CD1c-positive myeloid dendritic cell (primary cell): Measurements from ENCODE around the gene FN1.
"Not testable (repeated sequence)": the region's sequence is repeated elsewhere in the genome, so short reads cannot be mapped to it uniquely, and the experiment has no call there.

ENCODE experiments used
- DNase-seq: peaks from one replicate; pipeline ENCODE4 v3.0.0-alpha.2; 2016; ENCODE audit errors: extremely low spot score

The FN1 gene

DNA sequence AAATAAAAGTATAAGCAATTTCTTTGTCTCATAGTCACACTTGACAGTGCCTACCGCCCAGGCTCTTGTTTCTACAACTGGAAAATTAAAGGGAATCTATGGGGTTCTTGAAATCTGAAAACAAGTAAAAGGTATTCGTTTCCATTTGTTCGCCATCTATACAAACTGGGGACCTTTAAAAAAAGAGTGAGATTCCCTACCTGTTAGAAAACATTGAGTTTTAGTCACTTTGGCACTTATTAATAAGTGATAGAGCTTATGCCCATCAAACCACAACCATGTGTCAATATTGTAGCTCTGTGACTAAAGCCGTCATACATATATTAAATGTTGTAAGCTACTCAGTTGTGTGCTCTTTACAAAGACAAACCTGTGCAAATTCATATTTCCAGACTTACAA is 13.2 kb downstream of the FN1 start:
- no peak for DNase-seq

DNA sequence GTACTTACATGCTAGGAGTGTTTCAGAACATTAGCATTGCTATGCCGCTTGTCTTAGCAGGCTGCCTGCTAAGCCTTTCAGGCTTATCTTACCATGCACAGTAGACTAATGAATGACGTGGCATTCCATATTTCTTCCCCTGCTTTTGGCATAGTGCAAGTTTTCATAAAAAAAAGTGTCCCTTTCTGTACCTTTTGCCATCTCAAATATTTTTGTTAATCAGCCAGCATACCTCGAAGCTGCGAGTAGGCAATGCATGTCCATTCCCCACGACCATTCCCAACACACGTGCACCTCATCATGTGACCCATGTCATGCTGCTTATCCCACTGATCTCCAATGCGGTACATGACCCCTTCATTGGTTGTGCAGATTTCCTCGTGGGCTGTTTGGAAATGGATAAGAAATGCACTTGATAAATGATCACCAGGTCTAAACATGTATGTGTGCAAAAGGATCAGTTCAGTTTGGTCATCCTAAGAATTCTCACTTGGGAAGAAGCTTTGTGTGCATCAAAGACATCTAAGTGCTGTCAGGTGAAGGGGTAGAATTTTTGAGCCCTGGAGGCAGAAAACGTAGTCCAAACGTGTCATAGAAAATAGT is 13.9 kb downstream of the FN1 start:
- DNase-seq, result no peak

- DNase-seq, result no peak
Observed at GRCh38 chr2:215420471-215420935, 15.4 kb downstream of the FN1 start.

GRCh38 chr2:215419769-215420470 is 15.9 kb downstream of the FN1 start:
- DNase-seq, result no peak

DNA sequence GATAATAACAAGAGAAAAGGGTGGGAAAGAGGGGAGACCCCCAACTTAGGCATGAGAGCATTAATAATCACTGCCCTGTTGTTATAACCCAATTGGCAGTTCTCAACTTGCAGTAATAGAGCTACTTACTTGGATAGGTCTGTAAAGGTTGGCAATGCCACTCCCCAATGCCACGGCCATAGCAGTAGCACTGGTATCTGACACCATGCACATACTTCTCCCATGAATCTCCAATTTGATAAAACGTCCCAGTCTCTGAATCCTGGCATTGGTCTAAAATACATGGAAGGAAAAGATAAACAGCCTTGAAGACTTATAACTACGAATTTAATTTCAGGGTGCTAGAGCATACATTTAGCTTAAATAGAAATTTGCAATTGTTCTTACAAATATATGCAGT is 16.8 kb downstream of the FN1 start:
- no peak for DNase-seq

DNA sequence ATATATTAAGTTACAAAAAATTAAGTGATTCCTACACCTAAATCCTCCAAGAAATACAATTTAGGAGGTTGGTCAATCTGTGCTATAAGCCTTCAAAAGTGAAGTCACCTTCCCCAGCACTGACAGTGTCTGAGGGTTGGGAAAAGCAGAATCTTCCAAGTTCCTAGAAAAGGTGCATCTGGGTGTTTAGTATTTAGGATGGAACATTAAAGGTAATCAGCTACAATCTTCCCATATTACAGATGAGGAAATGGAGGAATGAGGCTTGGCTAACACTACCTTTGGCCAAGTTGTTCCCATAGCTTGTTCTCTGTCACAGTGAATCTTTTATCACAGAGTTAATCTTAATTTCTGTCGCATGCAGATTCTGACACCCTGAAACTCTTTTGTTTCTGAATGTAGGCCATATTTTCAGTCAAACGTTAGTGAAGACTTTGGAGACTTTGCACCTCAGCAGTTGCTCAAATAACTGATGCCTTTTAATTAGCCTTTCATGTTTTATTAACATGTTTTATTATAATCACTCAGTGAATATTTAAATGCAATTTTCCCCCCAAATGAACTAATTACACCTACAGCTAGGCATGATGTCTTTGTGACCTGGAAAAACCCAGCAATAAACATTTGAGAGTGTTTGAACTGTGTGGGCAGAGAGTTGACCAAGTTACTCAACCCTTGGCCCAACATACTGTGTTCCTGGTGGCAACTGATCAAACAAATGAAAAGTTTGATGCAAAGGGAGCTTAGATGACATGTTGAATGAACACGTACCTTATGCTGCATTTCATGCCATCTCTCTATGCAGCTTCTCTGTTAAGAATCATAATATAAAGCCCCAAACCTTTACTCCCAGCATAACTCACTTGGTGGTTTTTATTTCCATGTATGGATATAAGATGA is 17.6 kb downstream of the FN1 start:
- no peak for DNase-seq

DNA sequence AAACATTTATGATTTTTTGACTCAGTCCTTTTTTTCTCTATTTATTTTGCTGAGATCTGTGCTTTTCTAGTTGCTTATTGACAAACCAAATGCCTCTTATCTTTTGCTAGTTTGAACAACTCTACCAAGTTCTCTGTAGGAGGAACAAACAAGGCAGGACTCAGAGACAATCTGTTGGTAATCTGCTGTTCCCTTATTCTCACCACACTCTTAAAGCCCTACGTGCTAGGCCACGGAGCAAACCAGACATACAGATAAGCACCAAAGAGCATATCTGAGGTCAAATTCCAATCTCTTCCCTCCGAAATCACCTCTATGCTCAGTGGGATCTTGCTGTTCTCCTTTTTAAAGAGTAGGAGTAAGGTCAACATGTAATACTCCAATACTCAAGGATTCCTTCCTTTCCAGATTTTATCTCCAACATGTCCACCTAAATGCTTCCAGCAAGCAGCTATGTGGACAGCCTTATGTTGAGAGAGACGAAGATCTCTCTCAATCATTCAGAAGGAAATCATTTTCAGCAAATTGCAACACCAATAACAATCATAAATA is 18.4 kb downstream of the FN1 start:
- no peak for DNase-seq

GRCh38 chr2:215416656-215417055 is 19.2 kb downstream of the FN1 start:
- no peak for DNase-seq

DNA sequence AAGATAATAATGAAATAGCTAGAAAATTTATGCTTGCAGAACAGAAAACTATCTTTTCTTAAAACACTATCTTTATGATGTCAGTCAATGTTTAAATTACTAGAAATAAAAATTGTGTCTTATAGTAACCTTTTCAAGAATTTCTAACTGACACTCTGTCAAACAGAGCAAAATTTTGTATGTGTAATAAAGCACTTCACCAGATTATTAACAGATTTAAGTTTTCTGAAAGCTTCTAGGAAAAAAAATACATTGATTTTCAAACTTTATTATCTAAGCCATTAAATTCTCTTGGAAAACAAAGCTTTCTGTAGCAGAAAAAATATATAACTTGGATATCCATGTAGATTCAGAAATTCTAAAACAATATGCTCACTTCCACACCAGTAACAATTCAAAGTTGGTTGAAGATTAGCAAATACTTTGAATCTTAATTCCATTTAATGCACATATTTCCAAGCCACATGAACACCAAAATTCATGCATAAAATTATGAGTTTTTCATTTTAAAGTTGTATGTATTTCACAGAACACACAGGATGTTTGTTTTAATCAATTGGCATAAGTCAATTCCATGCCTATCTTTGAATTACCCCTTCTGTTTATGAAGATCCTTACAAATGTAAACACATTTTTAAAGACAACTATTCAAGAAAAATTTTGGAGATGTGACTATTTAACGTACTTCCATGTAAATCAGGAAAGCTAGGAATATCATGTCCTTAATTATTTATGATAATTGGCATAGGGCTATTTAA is 19.9 kb downstream of the FN1 start:
- DNase-seq, result no peak

GRCh38 chr2:215415218-215415617 is 20.6 kb downstream of the FN1 start:
- no peak for DNase-seq

GRCh38 chr2:215414674-215415073 is 21.2 kb downstream of the FN1 start:
- DNase-seq, result no peak

GRCh38 chr2:215413974-215414373 is 21.9 kb downstream of the FN1 start:
- no peak for DNase-seq

DNA sequence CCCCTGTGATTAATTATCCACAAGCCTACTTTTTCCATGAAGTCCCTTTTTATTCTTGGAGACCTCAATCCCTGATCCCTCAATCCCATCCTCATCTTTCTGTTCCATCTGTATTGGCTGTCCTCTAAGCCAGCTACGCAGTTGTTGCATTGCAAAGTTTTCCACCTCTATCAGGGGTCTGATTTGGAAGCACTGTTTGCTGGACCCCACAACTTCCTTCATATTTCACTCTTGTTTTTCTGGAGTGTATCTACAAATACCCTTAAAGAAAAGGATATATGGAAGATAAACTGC is 22.4 kb downstream of the FN1 start:
- DNase-seq, result no peak

- no peak for DNase-seq
Observed at GRCh38 chr2:215411941-215412743, 23.7 kb downstream of the FN1 start.

DNA sequence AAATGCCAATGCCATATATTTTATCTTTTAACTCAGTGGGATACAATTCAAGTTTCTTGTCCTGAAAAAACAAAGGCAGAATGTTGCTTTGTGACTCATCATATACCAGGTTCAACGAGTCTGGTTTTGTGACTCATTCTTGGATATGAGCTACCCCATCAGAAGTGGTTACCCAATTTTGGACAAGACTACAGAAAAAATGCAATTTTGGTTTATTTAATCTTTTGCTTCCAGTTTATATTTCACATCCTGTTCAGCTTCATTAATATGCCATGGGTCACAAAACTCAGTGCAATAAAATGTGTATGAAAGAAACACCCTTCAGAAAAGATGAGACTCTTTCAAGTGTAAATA is 25.0 kb downstream of the FN1 start:
- peak; percentile 4 for DNase-seq

DNA sequence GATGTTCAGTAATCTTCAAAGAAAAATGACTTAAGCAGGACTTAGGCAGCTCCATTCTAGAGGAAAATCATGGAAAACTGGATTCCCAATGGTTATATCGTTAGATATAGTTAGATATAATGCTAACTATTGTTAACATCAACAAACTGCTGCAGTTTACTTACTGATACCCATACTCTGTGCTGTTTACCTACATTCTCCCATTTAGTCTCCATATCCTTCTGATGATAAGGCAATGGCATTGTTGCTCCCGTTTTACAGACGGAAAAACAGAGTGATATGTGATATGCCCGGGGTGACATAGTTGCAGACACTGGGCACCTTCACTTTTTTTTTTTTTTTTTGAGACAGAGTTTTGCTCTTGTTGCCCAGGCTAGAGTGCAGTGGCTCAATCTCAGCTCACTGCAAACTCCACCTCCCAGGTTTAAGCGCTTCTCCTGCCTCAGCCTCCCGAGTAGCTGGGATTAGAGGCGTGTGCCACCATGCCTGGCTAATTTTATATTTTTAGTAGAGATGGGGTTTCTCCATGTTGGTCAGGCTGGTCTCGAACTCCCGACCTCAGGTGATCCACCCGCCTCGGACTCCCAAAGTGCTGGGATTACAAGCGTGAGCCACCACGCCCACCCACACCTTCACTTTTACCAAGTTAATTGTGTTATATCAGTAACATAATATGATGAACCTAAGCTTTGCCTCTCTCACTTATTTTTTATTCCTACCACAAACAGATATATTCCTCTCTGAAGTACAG is 25.5 kb downstream of the FN1 start:
- not testable (repeated sequence) for DNase-seq

DNA sequence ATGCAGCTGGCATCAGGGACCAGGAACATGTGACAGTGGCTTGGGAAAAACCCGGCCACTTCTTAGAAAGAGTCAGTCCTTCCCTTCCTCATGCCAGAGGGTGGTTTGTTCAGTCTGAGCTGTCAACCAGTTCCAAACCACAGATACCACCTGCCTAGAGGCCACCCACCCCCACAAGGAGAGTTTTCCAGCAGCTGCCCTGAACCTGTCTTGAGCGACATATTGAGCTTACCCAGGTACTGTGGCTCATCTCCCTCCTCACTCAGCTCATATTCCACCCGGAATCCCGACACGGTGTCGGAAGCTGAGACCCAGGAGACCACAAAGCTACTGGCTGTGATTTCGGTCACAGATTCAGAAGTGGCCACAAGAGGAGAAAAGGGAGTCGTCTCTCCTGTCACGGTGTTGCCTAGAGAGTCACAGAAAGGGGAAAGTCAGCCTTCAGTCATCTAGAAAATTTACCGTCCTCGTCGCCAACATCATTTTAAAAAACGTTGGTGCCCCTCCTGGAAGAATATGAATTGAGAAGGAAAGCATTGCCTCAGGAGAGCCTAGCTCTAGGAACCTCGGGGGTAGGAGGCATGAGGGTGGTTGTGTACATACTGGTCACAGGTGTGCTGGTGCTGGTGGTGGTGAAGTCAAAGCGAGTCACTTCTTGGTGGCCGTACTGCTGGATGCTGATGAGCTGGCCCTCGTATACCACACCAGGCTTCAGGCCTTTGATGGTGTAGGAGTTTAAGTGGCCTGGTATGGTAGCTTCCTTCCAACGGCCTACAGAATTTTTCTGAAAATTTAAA is 26.3 kb downstream of the FN1 start:
- DNase-seq, result no peak

DNA sequence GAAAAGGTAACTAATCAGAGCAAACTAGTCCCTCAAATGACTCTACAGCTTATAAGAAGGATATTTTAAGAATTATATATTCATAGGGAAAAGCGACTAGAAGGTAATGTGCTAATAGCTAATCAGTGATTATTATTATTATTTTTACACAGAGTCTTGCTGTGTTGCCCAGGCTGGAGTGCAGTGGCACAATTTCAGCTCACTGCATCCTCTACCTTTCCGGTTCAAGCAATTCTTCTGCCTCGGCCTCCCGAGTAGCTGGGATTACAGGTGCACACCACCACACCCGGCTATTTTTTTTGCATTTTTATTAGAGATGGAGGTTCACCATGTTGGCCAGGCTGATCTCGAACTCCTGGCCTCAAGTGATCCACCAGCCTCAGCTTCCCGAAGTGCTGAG is 27.4 kb downstream of the FN1 start:
- DNase-seq, result not testable (repeated sequence)

DNA sequence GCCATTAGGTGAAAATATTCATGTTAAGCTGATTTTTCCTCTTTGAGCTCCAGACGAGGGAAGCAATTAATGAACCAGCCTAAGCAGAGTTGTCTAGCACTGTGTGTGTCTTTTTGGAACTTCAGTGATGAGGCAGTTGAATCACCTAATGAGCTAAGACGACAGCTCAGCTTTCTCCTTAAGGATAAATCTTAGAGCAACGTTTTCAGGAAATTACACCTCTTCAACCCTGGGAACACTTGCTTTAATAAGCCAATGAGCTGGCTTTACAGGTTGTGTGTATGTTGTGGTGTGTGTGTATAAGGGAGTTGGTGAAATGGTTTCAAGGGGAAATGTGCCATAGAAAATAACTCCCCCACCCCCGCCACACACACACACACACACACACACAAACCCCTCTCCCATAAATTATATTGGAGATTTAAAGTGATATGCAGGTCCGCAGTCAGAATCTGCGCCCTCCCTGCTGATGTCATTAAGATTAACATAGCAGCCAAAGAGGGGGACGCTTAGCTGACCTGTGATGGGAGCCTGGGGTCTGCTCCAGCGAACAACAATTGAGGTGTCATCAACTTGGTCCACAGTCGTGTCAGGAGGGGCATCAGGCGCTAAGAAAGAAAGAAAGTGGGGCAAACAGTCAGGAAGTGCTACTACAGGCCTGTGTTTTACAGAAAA is 28.1 kb downstream of the FN1 start:
- DNase-seq, result no peak
